Measurements from ENCODE around the gene TAF11. TPM values are rescaled to one million over a fixed set of nuclear protein-coding genes. Genes with fewer than 3 reads are reported as not detected.

The TAF11 gene
- total RNA-seq, 1 donor from 2014 or later, result 33.8 TPM

DNA sequence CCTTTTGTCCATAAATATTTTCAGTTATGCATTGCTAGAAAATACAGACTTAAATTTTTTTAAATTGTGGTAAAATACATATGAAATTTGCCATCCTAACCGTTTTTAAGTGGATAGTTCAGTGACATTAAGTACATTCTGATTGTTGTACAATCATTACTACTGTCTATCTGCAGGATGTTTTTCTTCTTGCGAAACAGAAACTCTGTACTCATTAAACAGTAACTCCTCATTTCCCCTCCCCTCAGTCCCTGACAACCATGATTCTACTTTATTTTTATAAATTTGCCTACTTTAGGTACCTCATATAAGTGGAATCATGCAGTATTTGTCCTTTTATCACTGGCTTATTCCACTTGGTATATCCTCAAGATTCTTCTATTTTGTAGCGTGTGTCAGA is 21.3 kb downstream of the TAF11 start:
- peaks cover 44% of the 10 kb centered on the region for H3K36me3 Mint-ChIP-seq (ENCODE audit: unreplicated experiment)
- no peaks in the 10 kb centered on the region for H3K27me3 Mint-ChIP-seq (ENCODE audit: unreplicated experiment)
- H3K27ac Mint-ChIP-seq (ENCODE audit: unreplicated experiment), result no peak overlapping the region

GRCh38 chr6:34865107-34865506 is 22.7 kb downstream of the TAF11 start:
- Mint-ChIP-seq H3K27ac (ENCODE audit: unreplicated experiment) (no peak overlapping the region), H3K4me3 (ENCODE audit: unreplicated experiment) (no peak overlapping the region)
- DNase-seq (ENCODE audit: extremely low spot score, unreplicated experiment), result no peak

More for the DNA sequence above, 21.3 kb downstream of the TAF11 start:
- no peak for TF ChIP-seq CTCF (IDR thresholded peaks at IDR 0.05)
- H3K9me3 Mint-ChIP-seq (ENCODE audit: unreplicated experiment), result no peaks in the 10 kb centered on the region
- no peak for DNase-seq (ENCODE audit: extremely low spot score, unreplicated experiment)
- no peak overlapping the region for H3K4me3 Mint-ChIP-seq (ENCODE audit: unreplicated experiment)
- H3K4me1 Mint-ChIP-seq (ENCODE audit: unreplicated experiment), result no peaks in the 10 kb centered on the region

DNA sequence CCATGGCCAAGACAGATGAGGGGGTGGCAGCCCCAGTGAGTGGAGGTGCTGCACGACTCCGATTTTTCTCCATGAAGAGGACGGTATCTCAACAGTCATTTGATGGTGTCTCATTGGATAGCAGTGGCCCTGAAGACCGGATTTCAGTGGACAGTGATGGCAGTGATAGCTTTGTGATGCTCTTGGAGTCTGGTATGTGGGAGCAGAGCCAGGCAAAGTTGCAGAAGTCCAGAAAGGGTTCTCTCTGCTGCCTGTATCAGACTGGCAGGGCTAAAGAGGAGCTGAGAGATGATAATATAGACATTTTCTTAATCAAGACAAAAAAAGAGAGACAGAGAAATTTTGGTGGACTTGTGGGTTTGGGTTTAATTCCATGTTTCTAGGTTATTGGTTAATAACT is 23.8 kb downstream of the TAF11 start:
- no peak for DNase-seq (ENCODE audit: extremely low spot score, unreplicated experiment)
- H3K36me3 Mint-ChIP-seq (ENCODE audit: unreplicated experiment), result peaks cover 39% of the 10 kb centered on the region
- H3K27me3 Mint-ChIP-seq (ENCODE audit: unreplicated experiment), result no peaks in the 10 kb centered on the region
- TF ChIP-seq CTCF (IDR thresholded peaks at IDR 0.05), result no peak
- H3K4me1 Mint-ChIP-seq (ENCODE audit: unreplicated experiment), result no peaks in the 10 kb centered on the region
- no peaks in the 10 kb centered on the region for H3K9me3 Mint-ChIP-seq (ENCODE audit: unreplicated experiment)
- no peak overlapping the region for H3K4me3 Mint-ChIP-seq (ENCODE audit: unreplicated experiment)
- H3K27ac Mint-ChIP-seq (ENCODE audit: unreplicated experiment), result no peak overlapping the region

More at GRCh38 chr6:34865107-34865506, 22.7 kb downstream of the TAF11 start:
- Mint-ChIP-seq H3K4me1 (ENCODE audit: unreplicated experiment) (no peaks in the 10 kb centered on the region), H3K27me3 (ENCODE audit: unreplicated experiment) (no peaks in the 10 kb centered on the region), H3K36me3 (ENCODE audit: unreplicated experiment) (peaks cover 37% of the 10 kb centered on the region), H3K9me3 (ENCODE audit: unreplicated experiment) (no peaks in the 10 kb centered on the region)
- TF ChIP-seq CTCF (IDR thresholded peaks at IDR 0.05), result no peak

GRCh38 chr6:34860776-34861175 is 27.1 kb downstream of the TAF11 start:
- Mint-ChIP-seq H3K4me1 (ENCODE audit: unreplicated experiment) (no peaks in the 10 kb centered on the region), H3K27ac (ENCODE audit: unreplicated experiment) (no peak overlapping the region), H3K27me3 (ENCODE audit: unreplicated experiment) (no peaks in the 10 kb centered on the region), H3K4me3 (ENCODE audit: unreplicated experiment) (no peak overlapping the region), H3K9me3 (ENCODE audit: unreplicated experiment) (no peaks in the 10 kb centered on the region), H3K36me3 (ENCODE audit: unreplicated experiment) (peaks cover 57% of the 10 kb centered on the region)
- no peak for TF ChIP-seq CTCF (IDR thresholded peaks at IDR 0.05)
- no peak for DNase-seq (ENCODE audit: extremely low spot score, unreplicated experiment)

DNA sequence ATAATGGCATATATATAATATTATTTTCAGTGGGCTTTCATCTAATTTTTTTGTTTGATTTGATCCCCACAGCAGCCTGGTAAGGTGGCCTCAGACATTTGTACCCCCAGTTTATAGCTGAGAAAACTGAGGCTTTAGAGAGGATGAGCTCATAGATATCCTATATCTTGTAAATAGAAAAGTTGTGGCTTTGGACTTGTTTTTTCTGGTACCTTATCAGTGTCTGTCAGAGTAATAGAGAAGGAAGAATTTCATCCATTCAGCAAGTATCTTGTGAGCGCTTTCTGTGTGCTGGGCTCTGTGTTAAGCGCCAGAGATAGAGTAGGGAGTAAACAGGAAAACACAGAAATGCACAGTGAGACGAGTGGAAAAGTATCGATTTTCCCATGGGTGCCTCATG is 27.9 kb downstream of the TAF11 start:
- H3K4me1 Mint-ChIP-seq (ENCODE audit: unreplicated experiment), result no peaks in the 10 kb centered on the region
- no peaks in the 10 kb centered on the region for H3K27me3 Mint-ChIP-seq (ENCODE audit: unreplicated experiment)
- no peaks in the 10 kb centered on the region for H3K9me3 Mint-ChIP-seq (ENCODE audit: unreplicated experiment)
- no peak for TF ChIP-seq CTCF (IDR thresholded peaks at IDR 0.05)
- no peak for DNase-seq (ENCODE audit: extremely low spot score, unreplicated experiment)
- peaks cover 58% of the 10 kb centered on the region for H3K36me3 Mint-ChIP-seq (ENCODE audit: unreplicated experiment)
- H3K4me3 Mint-ChIP-seq (ENCODE audit: unreplicated experiment), result no peak overlapping the region
- no peak overlapping the region for H3K27ac Mint-ChIP-seq (ENCODE audit: unreplicated experiment)

All from osteocyte (in vitro differentiated cells).